Esophagus mucosa (tissue), 1 donor: ENCODE measurements around the gene DNMT3L. TPM values are rescaled to one million over a fixed set of nuclear protein-coding genes. Genes with fewer than 3 reads are reported as not detected.
A peak's percentile ranks its signal among the peaks of the same experiment; 100 is the strongest.
"Not testable (repeated sequence)": the region's sequence is repeated elsewhere in the genome, so short reads cannot be mapped to it uniquely, and the experiment has no call there.

Experiments
- ATAC-seq: fragments of 200-7000 bp; cut with Tn5 transposase; one replicate; pipeline ENCODE4 v1.9.1; 2020
- total RNA-seq: library from RNA; stranded (reverse); gene quantifications from one replicate; pipeline ENCODE4 v1.2.4, GENCODE V29; 2023
- donor health status: DM: yes; HTN: yes; CAD: no.

The DNMT3L gene
- total RNA-seq, 1 donor from 2014 or later, result not detected

DNA sequence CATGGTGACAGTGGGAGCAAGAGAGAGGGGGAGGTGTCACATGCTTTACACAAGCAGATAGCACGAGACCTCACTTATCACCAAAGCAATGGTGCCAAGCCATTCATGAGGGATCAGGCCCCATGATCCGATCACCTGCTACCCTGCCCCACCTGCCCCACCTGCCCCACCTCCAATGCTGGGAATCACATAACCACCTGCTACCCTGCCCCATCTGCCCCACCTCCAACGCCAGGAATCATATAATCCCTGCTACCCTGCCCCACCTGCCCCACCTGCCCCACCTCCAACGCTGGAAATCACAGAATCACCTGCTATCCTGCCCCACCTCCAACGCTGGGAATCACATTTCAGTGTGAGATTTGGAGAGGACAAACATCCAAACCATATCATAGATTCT, 13.3 kb upstream of the DNMT3L start:
- no peak for ATAC-seq

DNA sequence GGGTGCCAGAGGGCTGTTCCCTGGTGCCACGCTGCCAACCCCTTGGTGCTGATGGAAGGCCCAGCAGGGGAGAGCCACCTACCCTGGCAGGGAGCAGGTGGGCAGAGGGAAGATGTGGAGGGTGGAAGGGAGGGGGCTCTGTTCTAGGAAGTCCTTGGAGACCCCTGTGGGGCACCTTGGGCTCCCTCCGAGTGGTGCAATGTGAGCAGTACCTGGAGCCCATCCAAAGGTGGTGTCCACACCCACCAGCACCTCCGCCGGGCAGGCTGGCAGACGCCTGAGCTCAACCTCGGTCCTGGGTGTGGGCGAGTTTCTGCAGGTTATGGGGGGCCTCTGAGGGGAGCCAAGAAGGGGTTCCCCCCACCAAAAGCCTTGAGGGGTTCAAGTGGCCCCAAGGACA, 11.3 kb upstream of the DNMT3L start:
- peak; percentile 20 for ATAC-seq

DNA sequence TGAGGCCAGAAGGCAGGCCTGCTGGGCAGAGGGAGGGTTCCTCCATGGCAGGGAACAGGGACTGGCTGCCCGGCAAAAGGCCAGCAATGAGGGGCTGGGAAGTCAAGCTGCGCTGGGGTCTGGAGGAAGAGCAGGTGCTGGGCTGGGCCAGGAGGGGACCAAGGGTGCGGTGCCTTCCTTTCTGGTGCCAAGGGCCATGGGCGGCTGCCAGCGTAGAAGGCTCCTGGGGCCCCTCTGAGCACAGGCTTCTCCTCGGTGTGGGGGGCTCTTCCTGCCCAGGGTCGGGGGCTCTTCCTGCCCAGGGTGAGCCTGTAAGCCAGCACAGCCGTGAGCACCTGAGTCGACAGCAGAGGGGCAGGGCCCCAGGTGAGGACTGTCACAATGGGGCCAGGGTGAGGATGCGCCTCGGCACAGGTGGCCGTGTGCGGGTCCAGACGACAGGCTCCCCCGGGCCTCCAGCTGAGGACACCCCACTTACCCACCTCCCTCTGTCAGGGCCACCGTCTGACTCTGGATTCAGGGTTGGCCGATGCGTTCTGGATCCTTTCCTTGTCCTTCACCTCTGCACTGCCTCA, 10.7 kb upstream of the DNMT3L start:
- ATAC-seq, result peak; percentile 18

DNA sequence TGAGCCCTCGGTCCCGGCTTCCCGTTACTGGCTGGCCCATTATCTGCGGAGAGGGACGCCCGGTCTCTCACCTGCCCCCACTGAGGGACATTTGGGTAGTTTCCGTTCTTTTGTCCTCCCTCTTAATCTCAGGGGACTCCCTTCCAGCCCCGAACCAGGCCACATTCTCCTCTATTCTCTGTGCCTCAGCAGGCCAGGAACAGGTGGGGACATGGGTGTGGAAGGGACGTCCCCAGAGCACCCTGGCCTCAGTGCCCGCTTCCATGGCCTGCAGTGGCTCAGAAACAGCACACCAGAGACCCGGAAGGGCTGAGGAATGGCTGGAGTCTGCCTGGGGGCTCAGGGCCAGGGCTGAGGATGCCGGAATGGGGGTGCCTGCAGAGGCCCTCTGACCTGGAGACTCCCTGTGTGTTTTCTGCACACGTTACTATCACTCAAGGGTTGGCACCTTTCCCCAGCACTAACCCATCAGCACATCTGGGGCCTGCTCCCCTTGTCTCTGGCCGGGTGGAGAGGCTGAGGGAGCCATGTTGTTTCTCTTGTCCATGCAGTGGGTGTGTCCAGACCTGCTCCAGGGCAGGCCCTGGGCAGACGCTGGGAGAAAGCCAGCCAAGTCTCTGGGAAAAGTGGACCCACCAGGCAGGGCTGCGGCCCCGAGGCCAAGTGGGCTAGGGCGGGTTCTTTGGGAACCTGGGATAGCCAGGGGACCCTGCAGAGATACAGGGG, 10.0 kb upstream of the DNMT3L start:
- ATAC-seq, result no peak

DNA sequence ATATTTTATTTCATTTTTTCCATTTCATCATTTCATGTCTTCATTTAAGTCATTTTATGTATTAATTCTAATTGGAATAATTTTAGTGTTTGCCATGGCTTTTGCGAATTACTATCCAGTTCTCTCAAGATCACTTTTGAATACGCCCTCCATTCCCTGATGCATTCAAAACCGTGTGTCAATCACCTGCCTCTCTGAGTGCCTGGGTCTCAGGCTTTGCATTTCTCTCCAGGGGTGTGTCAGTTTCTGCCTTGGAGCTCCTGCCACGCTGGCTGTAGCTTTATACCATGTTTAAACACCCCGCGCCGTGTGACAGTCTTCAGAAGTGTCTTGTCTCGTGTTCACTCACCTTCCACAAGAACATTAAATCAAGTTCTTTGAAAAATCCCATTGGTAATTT, 7.4 kb upstream of the DNMT3L start:
- no peak for ATAC-seq

DNA sequence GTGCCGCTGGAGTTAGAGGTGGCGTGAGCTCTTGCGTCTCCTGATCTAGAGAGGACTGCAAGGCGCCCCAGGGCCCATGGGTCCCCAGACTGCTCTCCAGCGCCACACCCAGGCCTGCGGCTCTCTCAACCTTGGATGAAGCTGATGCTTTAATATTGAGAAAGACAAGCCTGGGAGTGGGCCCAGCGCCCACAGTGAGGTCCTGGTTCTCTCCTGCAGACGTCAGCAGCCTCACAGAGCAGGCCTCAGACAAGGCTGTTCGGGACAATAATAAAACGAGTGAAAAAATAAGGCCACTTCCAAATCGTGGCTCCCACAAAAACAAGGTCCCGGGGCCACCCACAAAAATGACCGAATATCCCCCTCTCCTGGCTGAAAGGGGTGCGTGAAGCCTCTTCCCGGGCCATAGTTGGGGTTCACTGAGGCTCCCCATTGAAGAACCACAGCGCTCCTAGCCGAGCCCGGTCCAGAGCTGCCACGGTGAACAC, 6.0 kb upstream of the DNMT3L start:
- ATAC-seq, result peak; percentile 44

DNA sequence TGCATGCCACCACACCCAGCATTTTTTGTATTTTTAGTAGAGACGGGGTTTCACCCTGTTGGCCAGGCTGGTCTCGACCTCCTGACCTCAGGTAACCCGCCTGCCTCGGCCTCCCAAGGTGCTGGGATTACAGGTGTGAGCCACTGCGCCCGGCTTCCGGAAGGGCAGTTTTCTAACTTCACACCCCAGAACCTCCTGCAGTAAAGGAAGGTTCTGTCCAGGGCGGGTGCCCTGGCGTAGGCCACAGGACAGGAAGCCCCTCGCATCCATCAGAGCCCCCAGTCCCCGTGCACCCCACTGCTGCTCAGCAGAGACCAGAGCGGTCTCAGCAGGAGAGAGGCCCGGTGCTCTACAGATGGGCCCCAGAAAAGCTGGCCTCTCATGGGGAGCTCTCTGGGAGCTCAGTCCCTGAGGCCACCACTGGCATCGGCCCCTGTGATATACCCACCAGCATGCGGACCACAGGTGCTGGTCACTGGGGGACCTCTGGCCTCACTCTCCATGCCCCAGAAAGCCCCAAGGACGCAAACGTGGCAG, 4.1 kb upstream of the DNMT3L start:
- ATAC-seq, result no peak

DNA sequence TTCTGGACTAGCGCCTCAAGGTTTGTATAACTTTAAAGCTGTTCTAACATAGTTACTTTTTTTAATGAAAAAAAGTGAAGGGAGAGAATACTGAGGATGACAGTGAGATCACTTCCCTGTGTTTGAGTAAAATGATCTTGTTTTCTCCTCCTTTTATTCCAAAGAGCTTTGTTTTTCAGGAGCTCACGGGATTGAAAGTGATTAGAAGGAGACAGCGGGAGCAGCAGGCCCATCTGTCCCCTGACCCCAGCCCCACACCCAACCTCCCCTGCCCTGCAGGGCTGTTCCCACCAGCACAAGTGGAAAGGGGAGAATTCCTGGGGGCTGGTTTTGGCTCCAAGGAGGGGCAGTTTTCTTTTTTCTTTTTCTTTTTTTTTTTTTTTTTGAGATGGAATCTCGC, 2.1 kb upstream of the DNMT3L start:
- ATAC-seq, result no peak

DNA sequence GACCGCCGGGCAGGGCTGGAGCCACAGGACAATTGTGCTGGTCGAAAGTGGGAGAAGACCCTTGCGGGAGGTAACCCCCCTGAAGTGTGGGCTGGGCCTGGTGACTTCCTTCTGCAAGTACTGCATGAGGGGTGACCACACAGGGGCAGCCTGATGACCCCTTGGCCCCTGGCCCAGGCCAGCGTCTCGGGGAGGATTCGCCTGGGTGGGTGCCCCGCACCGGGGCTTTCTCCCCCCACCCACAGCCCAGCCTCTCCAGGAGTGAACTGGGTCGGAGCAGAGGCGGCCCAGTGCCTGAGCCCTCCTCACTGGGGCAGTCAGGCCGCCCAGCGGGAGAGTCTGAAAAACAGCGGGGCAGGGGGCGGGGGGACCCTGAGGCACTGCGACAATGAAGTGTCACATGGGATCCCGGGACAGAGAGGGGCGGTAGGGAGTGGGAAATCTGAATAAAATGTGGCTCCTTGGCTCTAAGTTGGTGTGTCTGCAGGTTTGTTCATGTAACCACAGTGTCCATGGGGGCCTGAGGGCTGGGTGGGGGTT, 1.6 kb upstream of the DNMT3L start:
- ATAC-seq, result no peak

DNA sequence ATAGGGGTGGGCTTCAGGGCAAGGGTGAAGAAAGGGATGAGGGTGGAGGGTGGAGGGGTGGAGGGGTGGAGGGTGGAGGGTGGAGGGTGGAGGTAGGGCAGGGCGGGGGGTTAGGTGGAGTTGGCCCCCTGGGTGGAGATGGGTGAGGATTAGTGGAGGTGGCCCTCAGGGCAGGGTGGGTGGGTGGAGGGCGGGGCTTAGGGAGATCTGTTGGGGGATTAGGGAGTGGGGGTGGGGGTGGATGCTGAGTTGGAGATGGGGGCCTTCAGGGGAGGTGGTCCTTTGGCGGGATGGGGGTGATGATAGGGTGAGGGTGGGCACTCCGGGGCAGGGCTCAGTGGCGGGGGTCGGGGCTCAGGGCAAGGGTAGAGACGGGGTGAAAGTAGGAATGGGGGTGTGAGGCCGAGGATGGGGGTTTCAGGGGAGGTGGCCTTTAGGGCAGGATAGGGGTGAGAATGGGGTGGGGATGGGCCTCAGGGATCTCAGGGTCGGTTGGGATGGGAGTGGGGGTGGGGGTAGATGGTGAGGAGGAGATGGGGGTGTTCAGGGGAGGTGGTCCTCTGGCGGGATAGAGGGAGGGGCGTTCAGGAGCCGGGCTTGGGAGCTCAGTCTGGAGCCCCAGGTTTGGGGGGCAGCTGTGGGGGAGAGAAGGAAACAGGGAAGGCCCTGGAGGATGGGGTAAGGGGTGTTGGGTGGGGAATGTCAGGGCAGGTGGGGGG, 800 bp upstream of the DNMT3L start:
- no peak for ATAC-seq

DNA sequence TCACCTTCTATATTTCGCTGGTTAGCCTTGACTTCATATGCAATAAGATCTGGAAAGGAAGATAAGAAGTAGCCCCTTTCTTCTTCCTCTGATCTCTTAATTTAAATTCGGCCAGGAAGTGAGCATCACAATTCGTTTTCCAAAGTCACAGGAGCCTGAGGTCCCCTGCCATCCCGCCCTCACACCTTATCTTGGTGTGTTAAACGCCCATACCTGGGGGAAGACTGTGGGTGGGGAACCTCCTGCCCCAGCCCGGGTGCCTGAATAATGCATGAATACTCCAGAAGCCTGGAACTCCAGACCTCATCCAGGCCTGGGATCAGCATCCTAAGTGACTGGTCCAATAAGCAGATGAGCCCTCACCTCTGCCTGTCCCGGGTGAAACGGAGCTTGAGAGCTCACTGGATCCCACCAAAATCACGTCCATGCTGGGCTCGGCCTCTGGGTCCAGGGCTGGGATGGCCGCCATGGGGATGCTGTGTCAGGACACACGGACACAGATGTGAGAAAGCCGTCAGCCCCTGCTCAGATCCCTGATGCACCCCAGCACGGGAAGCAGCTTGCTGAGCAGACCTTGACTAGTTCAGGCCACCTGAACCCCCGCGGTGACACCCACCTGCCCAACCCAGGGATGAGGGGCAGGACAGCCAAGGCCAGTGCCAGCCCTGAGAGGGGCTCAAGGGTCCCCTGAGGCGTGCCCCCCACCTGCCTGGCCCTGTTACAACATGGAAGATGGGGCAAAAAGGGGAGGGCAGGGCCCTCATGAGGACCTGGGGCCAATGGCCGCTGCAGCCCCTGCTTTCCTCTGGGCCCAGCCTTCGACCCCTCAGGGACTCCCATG, 686 bp downstream of the DNMT3L start:
- ATAC-seq, result no peak

DNA sequence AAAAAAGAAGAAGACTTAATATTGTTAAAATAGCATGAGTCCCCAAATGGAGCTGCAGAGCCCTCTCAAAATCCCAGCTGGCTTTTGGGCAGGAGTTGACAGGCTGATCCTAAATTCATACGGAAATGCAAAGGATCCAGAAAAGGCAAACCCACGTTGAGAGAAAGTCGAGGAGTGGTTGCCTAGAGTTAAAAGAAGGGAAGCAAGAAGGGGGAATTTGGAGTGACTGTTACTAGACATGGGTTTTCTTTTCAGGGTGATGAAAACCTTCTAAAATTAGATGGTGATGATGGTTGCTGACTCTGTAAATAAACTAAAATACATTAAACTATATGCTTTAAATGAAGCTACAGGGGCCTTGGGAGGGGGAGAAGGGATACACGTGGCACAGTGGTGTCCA, 1.6 kb downstream of the DNMT3L start:
- ATAC-seq, result no peak

DNA sequence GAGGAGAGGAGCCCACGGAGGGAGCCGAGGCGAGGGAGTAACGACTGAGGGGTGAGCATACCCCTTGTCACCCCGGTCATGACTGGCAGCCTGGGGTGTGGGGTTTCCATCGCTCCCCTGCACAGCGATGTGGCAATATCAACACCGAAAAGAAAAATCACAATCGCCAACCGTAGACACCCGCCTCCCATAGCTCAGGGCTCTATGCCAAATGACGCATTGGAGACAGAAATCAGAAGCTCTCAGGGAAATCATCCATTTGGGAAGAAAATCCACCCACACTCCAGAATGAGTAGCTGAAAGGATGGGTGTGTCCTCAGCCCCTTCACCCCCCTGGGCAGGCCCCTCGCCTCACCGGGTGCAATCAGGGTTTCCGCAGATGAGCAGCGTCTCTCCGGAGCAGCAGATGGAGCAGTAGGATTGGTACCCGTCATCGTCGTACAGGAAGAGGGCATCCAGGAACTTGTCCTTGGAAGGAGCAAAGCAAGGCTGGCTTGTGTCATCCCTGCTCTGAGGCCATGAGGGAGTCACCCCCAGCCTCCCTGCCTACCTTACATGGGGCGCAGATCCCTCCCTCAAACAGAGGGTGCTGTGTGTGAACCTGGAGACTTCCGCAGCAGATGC, 2.5 kb downstream of the DNMT3L start:
- no peak for ATAC-seq

DNA sequence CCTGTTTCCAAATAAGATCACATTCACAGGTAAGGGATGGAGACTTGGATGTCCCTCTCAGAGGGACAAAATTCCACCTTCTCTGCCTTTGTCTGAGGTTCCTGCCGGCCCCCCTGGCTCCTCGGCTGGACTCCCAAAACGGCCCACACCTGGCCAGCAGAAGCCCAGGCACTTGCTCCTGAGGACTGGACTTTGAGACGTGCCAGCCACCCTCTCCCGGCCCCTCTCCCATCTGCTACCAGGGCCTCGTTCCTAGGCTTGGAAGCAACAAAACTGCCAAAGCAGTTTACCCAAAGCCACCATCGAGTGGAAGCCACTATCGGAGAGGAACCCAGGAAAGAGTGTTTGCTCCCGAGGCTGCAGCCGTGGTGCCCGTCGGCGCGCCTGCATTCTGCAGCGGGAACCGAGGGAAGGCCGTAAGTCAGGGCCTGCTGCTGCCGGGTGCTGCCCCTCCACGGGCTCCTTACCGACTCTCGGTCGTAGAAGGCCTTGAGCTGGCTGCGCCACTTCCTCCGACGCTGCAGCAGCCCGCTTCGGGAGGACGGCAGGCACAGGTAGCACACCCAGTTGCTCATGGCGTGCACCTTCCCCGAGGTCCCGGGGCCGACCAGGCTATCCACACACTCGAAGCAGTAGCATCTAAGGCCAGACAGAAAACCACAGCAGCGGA, 3.5 kb downstream of the DNMT3L start:
- no peak for ATAC-seq

DNA sequence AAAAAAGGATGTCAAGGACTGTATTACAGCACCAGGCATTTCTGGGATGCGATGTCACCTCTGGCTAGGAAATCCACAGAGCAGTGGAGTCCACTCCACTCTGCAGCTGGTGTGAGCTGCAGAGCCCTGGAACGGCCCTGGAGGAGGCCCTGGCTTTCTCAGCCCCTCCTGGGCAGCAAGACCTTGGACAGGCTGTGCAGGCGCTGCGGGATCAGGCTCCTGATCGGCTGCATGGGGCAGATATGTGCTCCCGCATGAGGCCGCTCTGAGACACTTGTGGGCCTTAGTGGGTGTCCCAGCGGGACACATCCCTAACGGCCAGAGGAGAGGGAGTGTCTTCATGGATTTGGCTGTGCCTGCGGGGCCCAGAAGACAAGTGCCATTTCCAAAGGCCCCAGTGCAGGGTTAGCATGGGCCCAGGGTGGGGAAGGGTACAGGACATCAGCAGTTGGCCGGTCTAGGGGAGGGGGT, 6.2 kb downstream of the DNMT3L start:
- peak; percentile 24 for ATAC-seq

DNA sequence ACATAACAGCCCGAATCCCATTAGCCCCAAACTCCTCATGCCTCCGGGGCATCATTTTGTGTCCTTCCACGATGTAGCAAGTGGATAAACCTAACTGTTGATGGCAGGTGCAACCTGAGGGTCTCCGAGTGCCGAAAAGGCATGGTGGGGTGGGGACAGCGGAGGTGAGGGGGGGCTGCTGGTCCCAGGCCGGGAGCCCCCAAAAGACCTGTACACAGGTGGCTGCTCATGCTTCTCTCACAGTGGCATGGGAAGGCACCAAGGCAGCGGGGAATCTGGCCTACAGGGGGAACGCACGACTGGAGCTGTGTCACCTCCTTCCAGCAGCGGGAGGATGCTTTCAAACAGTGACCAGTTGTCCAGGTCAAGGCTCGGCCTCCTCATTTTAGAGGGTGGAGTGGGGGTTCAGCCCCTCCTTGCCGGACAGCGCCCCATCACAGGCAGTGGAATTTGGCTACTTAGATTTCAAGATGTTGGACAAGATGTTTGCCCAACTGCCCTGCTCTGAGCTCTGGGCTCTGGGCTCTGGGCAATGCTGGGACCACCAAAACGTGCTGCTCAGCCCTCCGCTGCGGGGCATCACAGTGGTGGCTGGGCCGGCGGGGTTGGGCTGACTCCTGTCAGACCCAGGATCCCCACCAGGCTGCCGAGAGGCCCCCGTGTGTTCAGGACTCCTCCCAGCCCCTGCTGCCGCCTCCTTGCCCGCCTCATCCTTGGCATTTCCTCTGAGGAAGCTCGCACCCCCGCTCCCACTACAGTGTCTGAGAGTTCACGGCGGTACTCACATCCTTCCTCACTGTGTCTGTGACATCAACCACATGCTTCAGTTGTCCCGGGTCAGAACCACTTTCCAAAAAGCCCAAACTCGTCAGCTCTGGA, 7.6 kb downstream of the DNMT3L start:
- ATAC-seq, result peak; percentile 8

DNA sequence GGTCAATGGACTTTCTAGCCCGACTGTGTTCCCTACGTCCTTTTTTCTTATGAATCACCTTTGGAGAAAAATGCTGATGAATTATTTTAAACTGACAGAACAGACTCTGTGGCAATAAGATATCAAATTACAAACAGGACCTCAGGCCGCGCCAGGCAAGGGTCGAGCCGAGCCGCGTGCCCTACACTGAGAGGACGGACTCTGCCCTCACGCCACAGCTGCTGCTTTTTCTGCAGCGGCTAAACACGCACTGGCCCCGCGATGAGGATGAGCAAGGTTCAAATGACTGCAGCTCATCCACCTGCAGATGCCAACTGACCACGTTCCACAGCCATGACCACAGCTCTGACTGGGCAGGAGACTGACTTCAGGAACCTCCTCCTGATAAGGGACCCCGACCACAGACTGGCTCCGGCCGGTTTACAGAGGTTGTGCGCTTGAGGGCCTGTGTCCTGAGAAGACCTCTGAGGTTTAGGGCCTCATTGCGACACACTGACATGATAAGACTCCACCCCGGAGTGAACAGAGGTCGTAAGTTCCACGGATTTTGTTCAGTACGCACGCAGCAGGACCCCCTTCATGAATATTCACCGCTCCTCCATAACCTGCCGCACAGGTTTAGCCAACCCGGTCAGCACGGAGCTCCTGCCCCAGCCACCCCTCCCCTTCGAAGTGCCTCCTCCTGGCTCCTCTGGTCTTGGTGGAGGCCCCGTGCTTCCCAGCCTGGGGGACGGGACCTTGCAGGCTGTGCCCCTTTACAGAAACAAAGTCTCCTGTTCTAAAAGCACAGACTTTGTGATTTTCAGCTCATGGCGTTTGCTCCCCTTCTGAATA, 12.3 kb downstream of the DNMT3L start:
- ATAC-seq, result not testable (repeated sequence)

DNA sequence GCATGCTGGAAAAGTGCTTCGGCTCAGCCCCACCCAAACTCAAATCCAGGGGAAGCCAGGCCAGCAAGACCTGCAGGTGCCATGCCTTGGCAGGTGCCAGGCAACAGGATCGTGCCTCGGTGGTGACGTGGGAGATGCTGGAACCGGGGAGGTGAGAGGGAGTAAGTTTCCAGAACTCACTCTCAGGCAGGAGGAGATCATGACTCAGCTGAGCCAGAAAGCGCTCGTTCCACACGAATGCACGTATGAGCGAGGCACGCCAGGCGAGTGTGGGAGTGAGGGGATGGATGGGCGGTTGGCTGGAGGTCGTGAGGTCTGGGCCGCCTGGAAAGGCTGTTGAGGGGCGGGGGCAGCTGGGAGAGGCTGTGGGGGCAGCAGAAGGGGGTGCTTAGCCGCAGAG, 13.8 kb downstream of the DNMT3L start:
- peak; percentile 72 for ATAC-seq

DNA sequence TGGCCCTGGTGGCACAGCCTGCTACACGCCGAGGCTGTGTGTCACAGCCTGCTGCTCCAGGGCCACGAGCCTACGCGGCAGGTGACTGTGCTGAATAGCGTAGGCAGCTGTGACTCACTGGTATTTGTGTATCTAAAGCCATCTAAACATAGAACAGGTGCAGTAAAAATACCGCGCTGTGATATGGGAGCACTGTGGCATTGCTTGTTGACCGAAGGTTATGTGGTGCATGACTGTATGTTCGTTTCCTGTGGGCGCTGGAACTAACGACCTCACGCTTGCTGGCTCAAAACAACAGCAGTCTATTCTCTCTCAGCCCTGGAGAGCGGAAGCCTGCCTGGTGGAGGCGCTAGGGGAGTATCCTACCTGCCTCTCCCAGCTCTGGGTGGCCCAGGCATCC, 17.7 kb downstream of the DNMT3L start:
- peak; percentile 68 for ATAC-seq
